Neural cell (in vitro differentiated cells): ENCODE measurements around the gene VSIR. TPM values are rescaled to one million over a fixed set of nuclear protein-coding genes. Genes with fewer than 3 reads are reported as not detected.

ENCODE experiments used
- H2AFZ ChIP-seq: fragments of 200-600, 300-800 bp; sonication (generic), shearing (Covaris generic); 2 replicates; pipeline ENCODE4 v1.6.0; 2014; ENCODE audit warnings: low read depth, mild to moderate bottlenecking, antibody characterized with exemption, low read length, moderate library complexity
- H3F3A ChIP-seq: fragments of 200-600 bp; shearing (Covaris generic); 2 replicates; pipeline ENCODE4 v1.6.1; 2016; ENCODE audit warnings: mild to moderate bottlenecking, moderate library complexity, mixed read lengths, antibody characterized with exemption, low read length; ENCODE audit not compliant: insufficient read depth, poor library complexity, severe bottlenecking
- H3K27ac ChIP-seq: fragments of 200-600, 300-800 bp; sonication (generic), shearing (Covaris generic); 2 replicates; pipeline ENCODE4 v1.5.1; 2014; ENCODE audit warnings: mild to moderate bottlenecking, low read length, moderate library complexity
- H3K27me3 ChIP-seq: fragments of 300-800, 200-600 bp; sonication (generic), shearing (Covaris generic); 2 replicates; pipeline ENCODE4 v1.6.0; 2014; ENCODE audit warnings: mild to moderate bottlenecking, low read depth, low read length, moderate library complexity; ENCODE audit not compliant: insufficient read depth
- H3K36me3 ChIP-seq: fragments of 300-800, 200-600 bp; sonication (generic), shearing (Covaris generic); 2 replicates; pipeline ENCODE4 v1.5.1; 2014; ENCODE audit warnings: mild to moderate bottlenecking, antibody characterized with exemption, low read length, moderate library complexity; ENCODE audit not compliant: insufficient read depth
- H3K4me2 ChIP-seq: fragments of 300-800, 200-600 bp; sonication (generic), shearing (Covaris generic); 2 replicates; pipeline ENCODE4 v1.6.0; 2014; ENCODE audit warnings: mild to moderate bottlenecking, low read length
- H3K4me3 ChIP-seq: fragments of 300-800, 200-600 bp; sonication (generic), shearing (Covaris generic); 2 replicates; pipeline ENCODE4 v1.5.1; 2014; ENCODE audit warnings: mild to moderate bottlenecking, low read length, moderate library complexity
- H3K79me2 ChIP-seq: fragments of 200-600 bp; shearing (Covaris generic); replicated peaks from 2 replicates; pipeline ENCODE4 v1.6.0; 2014; ENCODE audit warnings: mild to moderate bottlenecking, low read length, moderate library complexity; ENCODE audit not compliant: insufficient read depth
- H3K9ac ChIP-seq: fragments of 300-800, 200-600 bp; sonication (generic), shearing (Covaris generic); 2 replicates; pipeline ENCODE4 v1.6.1; 2016; ENCODE audit warnings: mild to moderate bottlenecking, low read length, mixed read lengths
- H3K9me2 ChIP-seq: fragments of 200-600 bp; shearing (Covaris generic); 2 replicates; pipeline ENCODE4 v1.6.1; 2016; ENCODE audit warnings: mild to moderate bottlenecking, low read length, mixed read lengths; ENCODE audit not compliant: insufficient read depth
- H3K9me3 ChIP-seq: fragments of 200-600, 300-800 bp; sonication (generic), shearing (Covaris generic); 2 replicates; pipeline ENCODE4 v1.6.1; 2016; ENCODE audit warnings: mild to moderate bottlenecking, mixed run types, low read length, moderate library complexity, mixed read lengths
- H4K20me1 ChIP-seq: fragments of 200-600 bp; shearing (Covaris generic); 2 replicates; pipeline ENCODE4 v1.6.1; 2016; ENCODE audit warnings: mild to moderate bottlenecking, mixed run types; ENCODE audit not compliant: insufficient read depth
- CTCF ChIP-seq: fragments of 450-650 bp; IDR thresholded peaks from 2 replicates; pipeline ENCODE4 v1.5.1; 2014; ENCODE audit warnings: antibody characterized with exemption, mild to moderate bottlenecking, moderate library complexity; ENCODE audit not compliant: poor library complexity, severe bottlenecking
- EP300 ChIP-seq: fragments of 450-650 bp; conservative IDR thresholded peaks from 2 replicates; pipeline ENCODE4 v1.6.1; 2014; ENCODE audit warnings: antibody characterized with exemption, mild to moderate bottlenecking, moderate library complexity; ENCODE audit not compliant: poor library complexity, severe bottlenecking
- EZH2 ChIP-seq: fragments of 200-600, 300-800 bp; shearing (Covaris generic), sonication (generic); IDR thresholded peaks from 2 replicates; pipeline ENCODE4 v1.6.1; 2014; ENCODE audit warnings: antibody characterized with exemption, low read length, borderline replicate concordance, mild to moderate bottlenecking; ENCODE audit not compliant: insufficient read depth, poor library complexity, severe bottlenecking
- MXI1 ChIP-seq: fragments of 450-650 bp; conservative IDR thresholded peaks from 2 replicates; pipeline ENCODE4 v1.6.1; 2014; ENCODE audit warnings: antibody characterized with exemption, mild to moderate bottlenecking; ENCODE audit not compliant: poor library complexity, severe bottlenecking
- POLR2AphosphoS5 ChIP-seq: IDR thresholded peaks from 2 replicates; pipeline ENCODE4 v1.6.1; 2012
- RAD21 ChIP-seq: fragments of 450-650 bp; conservative IDR thresholded peaks from 2 replicates; pipeline ENCODE4 v1.6.1; 2014; ENCODE audit warnings: antibody characterized with exemption, mild to moderate bottlenecking, moderate library complexity
- REST ChIP-seq: IDR thresholded peaks from 2 replicates; pipeline ENCODE4 v1.6.1; 2012; ENCODE audit warnings: borderline replicate concordance
- SMC3 ChIP-seq: fragments of 450-650 bp; conservative IDR thresholded peaks from 2 replicates; pipeline ENCODE4 v1.6.1; 2014; ENCODE audit warnings: antibody characterized with exemption, mild to moderate bottlenecking, moderate library complexity; ENCODE audit not compliant: poor library complexity
- TAF1 ChIP-seq: IDR thresholded peaks from 2 replicates; pipeline ENCODE4 v1.6.1; 2012; ENCODE audit warnings: low read depth
- polyA plus RNA-seq: library from polyadenylated mRNA; depleted of rRNA; stranded (reverse); fragments of >200 nt; gene quantifications from 2 replicates; pipeline ENCODE4 v1.2.3, GENCODE V29; 2014

The VSIR gene
- polyA plus RNA-seq, 1 donor from 2014 or later: not detected

GRCh38 chr10:71765906-71766716 lies 7.2 kb downstream of the VSIR start:
- H3K4me2 ChIP-seq: no peak overlapping the region
- TF ChIP-seq RAD21 (no peak), POLR2AphosphoS5 (no peak)
- no peak overlapping the region for H3K9ac ChIP-seq

GRCh38 chr10:71765176-71765904 lies 8.0 kb downstream of the VSIR start:
- Histone ChIP-seq H3K79me2 (no peaks in the 10 kb centered on the region), H3K4me2 (no peak overlapping the region)

More at GRCh38 chr10:71765906-71766716, 7.2 kb downstream of the VSIR start:
- H3K27me3 ChIP-seq: no peaks in the 10 kb centered on the region
- no peak overlapping the region for H3K4me3 ChIP-seq
- H3K27ac ChIP-seq: no peak overlapping the region
- H3F3A ChIP-seq: no peaks in the 10 kb centered on the region
- no peaks in the 10 kb centered on the region for H3K9me3 ChIP-seq
- H2AFZ ChIP-seq: no peak overlapping the region
- no peaks in the 10 kb centered on the region for H4K20me1 ChIP-seq
- no peaks in the 10 kb centered on the region for H3K36me3 ChIP-seq
- H3K9me2 ChIP-seq: no peaks in the 10 kb centered on the region
- H3K79me2 ChIP-seq: no peaks in the 10 kb centered on the region

More at GRCh38 chr10:71765176-71765904, 8.0 kb downstream of the VSIR start:
- Histone ChIP-seq H4K20me1 (no peaks in the 10 kb centered on the region), H3K9me2 (no peaks in the 10 kb centered on the region), H3K9ac (no peak overlapping the region), H3K4me3 (no peak overlapping the region), H3F3A (no peaks in the 10 kb centered on the region), H2AFZ (no peak overlapping the region), H3K27me3 (no peaks in the 10 kb centered on the region), H3K36me3 (no peaks in the 10 kb centered on the region), H3K9me3 (no peaks in the 10 kb centered on the region), H3K27ac (no peak overlapping the region)
- TF ChIP-seq REST (no peak), MXI1 (no peak), EZH2 (no peak), TAF1 (no peak), EP300 (no peak), CTCF (no peak), RAD21 (no peak), POLR2AphosphoS5 (no peak), SMC3 (no peak)
